Camera-type eye (tissue), 1 donor: ENCODE data around the gene CNEP1R1. TPM values are rescaled to one million over a fixed set of nuclear protein-coding genes. Genes with fewer than 3 reads are reported as not detected.

ENCODE experiments used
- total RNA-seq: library from RNA; depleted of rRNA; stranded (reverse); fragments of >200 nt; gene quantifications from one replicate; pipeline ENCODE4 v1.2.3, GENCODE V29; 2014

The CNEP1R1 gene
- 37.8 TPM for total RNA-seq

GRCh38 chr16:50024684-50025536, at the start of gene CNEP1R1:
CNEP1R1 (plus strand) TSS chr16:50025225; CDS start chr16:50025316, 91 bp downstream.

GRCh38 chr16:50065624-50066481, 40.8 kb downstream of the CNEP1R1 start, which contains the start of gene HEATR3:
HEATR3 (plus strand) TSS chr16:50065970; CDS start chr16:50066132, 162 bp downstream.

Other genes with a start within 250 kb of the CNEP1R1 start
- 35.2 TPM for gene ZNF423, start 169.1 kb upstream of the CNEP1R1 start, total RNA-seq
- 24.5 TPM for gene HEATR3, start 40.7 kb downstream of the CNEP1R1 start, total RNA-seq
- gene TENT4B, start 128.1 kb downstream of the CNEP1R1 start, total RNA-seq, result 23.4 TPM
- 24.0 TPM for gene ADCY7, start 241.3 kb downstream of the CNEP1R1 start, total RNA-seq